NCI-H748 (cell line): ENCODE data around the gene CPA4.

Experiments used
- DNase-seq: peaks from one replicate; lab custom pipeline; 2025; ENCODE audit not compliant: unreplicated experiment; lab: John Stamatoyannopoulos, UW

The CPA4 gene

DNA sequence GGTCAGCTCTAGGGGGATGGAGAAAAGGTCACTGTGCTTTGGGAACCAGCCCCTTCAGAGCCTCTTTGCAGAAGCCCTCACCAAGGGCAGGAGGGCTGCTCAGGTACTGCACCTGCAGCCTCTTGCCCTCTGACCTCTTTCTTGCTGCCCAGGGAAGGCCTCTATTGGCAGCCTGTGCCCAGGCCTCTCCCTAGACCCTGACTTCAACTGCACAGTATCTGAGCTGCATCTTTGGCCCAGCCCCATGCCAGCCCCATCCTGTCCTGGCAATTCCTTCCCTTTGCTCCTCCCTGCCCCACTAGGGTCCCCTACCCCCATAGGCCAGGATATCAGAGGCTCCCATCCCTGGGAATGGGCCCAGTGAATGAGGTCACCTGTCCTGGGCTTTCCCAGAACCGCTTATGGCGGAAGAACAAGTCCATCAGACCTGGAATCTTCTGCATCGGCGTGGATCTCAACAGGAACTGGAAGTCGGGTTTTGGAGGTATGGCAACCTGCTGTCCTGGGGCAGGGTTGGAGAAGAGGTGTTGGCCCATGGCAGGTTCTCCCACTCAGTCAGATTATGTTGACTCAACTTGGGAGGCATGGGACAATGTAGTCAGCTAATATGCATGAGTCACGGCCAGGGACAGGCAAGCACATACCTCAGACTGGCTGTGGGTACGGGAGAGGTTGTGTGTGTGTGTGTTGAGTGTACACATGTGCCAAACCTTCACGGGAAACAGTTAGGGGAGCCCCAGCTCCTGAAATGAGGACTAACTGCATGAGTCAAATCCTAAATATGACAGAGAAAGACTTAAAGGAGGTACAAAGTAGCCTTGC is 70.3 kb downstream of the CPA4 start:
- DNase-seq = no peak

DNA sequence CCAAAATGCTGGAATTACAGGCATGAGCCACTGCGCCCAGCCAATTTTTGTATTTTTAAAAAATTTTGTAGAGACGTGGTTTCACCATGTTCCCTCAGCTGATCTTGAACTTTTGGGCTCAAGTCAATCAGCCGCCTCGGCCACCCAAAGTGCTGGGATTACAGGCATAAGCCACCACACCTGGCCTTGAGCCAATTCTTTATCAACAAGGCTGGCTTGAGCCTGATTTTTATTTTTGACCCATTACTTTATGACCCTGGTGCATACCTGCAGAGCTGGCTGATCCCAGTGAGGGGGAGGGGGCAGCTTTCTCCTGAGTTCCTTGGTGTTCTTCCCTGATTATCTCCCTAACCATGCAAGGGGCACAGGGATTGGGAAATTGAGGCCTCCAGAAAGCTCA is 71.5 kb downstream of the CPA4 start:
- DNase-seq = peak; percentile 47

DNA sequence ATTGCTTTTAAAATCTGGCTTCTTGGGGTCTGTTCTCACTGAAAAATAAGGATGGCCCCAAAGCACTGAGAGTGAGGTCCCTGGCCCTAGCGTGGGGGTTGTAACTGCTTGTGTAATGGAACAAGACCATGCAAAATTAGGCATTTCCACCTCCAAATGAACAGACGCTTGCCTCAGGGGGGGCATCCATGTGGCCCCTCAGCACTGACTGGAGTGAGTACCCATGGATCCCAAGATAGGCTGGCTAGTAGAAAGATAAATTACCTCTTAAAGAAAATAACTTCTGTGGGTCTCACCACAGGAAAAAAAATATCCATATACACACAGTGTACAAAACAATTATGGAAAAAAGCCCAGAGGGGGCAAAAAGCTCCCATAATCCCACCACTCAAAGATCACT is 72.1 kb downstream of the CPA4 start:
- DNase-seq = peak; percentile 77

DNA sequence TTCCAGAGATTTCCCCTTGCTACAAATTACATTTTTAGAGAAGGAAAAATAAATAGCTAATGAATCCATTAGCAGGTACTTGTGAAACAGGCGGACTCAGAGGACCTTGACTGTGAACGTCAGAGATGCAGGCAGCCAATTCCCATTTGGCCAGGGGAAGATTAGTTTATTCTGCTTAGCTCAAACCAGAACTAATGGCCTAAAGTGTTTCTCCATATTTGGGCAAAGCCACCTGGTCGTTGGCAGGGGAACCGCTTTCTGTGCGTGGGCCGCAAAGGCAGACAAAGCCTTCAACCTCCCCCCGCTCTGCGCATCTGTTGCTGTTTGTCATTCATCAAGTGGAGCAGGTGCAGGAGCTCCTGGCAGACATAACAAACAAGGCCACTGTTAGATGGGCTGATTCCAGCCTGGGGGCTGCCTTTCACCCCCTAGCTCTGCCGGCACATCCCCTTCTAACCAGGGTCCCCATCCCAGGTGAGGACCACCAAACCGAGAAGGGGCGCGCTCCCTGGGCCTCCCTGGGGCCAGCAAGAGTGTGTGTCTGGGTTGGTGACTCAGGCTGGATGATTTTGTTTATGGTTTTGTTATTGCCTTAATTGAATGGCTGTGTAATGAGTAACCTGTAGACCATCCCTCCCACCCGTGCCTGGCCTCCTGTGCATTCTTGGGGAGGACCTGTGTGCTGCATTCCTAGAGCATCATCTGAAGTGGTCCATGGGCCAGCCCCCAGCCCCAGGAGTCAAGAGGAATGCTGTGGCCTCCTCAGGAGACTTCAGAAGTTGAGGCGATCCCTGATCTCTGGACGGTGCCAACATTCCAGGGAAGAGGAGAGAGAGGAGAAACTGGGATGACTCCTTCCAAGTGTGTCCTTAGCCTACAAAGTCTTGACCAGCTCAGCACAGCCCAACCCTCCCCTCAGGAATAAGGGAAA is 72.8 kb downstream of the CPA4 start:
- peak; percentile 100 for DNase-seq

- no peak for DNase-seq
Measured at GRCh38 chr7:130366564-130366963, 73.6 kb downstream of the CPA4 start.

GRCh38 chr7:130367088-130367755 is 74.3 kb downstream of the CPA4 start:
- no peak for DNase-seq

DNA sequence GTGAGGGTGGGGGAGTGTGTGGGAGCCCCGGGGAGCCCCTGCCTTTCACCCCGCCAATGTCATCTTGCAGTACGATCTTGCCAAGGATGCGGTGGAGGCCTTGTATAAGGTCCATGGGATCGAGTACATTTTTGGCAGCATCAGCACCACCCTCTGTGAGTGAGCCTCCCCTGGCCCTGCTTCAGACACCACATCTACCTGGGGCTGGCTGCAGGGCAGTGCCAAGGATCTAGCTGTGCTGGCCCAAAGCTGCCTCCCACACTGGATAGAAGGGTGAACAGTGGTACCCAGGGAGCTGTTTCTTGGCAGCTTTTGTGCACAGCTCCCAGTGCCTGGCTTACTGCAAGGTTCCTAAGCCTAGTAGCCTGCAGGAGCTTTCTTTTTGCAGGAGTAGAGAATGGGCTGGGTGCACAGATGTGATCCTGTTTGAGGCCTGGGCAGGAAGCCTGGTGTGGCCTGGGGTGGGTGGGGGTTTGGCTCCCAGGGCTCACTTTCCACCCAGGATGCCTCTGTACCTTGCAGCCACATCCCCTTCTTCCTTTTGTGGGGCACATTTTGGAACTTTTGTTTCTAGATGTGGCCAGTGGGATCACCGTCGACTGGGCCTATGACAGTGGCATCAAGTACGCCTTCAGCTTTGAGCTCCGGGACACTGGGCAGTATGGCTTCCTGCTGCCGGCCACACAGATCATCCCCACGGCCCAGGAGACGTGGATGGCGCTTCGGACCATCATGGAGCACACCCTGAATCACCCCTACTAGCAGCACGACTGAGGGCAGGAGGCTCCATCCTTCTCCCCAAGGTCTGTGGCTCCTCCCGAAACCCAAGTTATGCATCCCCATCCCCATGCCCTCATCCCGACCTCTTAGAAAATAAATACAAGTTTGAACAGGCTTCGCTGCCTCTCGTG is 75.1 kb downstream of the CPA4 start:
- no peak for DNase-seq

DNA sequence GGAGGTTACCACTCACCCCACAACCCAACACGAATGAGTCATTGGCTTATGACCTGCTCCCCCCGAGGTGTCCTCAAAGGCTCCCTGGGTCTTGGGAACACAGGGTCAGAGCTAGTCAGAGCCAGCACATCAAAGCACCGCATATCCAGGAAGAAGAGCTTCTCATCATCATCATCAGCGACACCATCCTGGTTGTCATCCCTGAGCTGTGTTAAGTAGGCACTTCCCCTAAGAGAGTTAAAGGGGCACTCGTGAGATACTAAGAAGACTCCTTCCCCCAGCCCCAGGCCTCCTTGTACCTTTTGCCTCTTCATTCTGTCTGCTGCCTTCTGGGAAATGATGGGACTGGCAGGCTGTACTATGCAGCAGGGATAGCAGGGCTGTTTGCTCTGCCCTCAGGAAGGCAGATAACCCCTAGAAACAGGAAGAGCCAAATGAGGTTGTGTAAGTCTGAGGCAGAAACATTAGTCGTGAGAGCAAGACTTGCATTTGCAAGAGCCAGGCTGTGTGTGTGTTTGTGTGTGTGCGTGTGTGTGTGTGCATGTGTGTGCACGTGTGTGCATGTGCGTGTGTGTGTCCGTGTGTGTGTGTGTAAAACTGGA is 76.2 kb downstream of the CPA4 start:
- DNase-seq = no peak

DNA sequence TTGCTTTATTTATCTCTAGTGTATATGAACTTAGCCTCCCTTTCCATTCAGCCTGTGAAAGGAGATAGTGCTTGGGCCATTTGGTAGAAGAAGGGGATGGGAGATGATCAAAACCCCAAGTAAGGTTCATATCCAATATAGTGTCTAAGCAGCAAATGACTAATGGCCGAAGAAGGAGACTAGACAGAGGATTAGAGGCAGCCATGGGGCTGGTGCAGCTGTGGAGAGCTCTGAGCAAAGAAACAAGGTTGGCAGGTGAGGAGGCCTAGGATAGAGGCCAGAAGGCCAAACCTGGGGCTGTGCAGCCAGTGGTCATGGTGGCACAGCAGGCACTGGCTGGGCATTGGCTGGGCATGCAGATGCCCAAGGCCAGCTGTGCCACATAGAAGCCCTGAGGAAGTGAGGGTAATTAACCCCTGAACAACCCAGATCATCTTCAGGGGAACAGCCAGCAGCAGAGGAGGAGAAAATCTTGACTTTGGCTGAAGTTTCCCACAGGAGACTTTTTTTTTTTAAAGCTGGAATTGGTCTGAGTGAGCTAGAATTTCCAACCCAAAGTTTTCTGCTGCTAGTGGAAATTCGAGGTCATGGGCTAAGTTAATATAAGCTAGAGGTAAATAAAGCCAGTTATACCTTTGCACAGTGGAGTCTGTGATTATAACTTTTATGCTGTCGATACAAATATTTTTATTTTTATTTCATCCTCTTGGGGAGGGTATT is 77.0 kb downstream of the CPA4 start:
- DNase-seq = no peak

GRCh38 chr7:130371046-130371445 is 78.1 kb downstream of the CPA4 start:
- no peak for DNase-seq

GRCh38 chr7:130372402-130373165 is 79.6 kb downstream of the CPA4 start:
- no peak for DNase-seq
